T follicular helper cell (primary cell): ENCODE data around the gene S100B.
"Not testable (repeated sequence)": the region's sequence is repeated elsewhere in the genome, so short reads cannot be mapped to it uniquely, and the experiment has no call there.

Source experiments
- DNase-seq: peaks from one replicate; pipeline ENCODE4 v3.0.0-alpha.2; 2020; ENCODE audit warnings: low read depth

The S100B gene

DNA sequence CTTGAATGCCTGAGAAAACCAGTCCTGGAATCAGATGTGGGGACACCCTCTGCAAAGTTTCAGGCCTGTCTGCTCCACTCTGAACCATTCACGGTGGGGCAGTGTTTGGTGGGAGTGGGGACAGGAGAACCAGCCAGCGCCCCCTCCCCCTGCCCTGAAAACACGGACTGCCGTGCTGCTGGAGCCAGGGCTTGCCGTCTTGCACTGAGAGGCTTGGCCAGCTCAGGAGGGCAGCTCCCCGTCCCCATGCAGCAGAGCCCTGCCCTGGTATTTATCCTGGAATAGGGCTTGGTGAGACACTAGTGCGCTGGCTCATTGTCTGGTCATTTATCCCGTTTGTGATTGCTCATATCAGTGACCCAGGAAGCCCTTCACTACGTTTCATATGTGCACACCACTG lies 3.9 kb downstream of the S100B start:
- DNase-seq, result no peak

DNA sequence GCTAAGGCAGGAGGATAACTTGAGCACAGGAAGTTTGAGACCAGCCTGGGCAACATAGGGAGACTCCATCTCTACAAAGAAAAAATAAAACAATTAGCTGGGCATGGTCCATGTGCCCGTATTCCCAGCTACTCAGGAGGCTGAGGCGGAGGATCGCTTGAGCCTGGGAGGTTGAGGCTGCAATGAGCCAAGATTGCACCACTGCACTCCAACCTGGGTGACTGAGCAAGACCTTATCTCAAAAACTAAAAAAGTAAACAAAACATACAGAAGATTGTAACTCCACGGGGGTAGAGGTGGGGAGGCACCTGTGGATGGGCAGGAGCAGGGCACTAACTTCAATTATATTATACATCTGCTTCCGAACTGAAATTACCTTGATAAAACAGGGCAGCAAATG lies 4.6 kb downstream of the S100B start:
- DNase-seq, result no peak

DNA sequence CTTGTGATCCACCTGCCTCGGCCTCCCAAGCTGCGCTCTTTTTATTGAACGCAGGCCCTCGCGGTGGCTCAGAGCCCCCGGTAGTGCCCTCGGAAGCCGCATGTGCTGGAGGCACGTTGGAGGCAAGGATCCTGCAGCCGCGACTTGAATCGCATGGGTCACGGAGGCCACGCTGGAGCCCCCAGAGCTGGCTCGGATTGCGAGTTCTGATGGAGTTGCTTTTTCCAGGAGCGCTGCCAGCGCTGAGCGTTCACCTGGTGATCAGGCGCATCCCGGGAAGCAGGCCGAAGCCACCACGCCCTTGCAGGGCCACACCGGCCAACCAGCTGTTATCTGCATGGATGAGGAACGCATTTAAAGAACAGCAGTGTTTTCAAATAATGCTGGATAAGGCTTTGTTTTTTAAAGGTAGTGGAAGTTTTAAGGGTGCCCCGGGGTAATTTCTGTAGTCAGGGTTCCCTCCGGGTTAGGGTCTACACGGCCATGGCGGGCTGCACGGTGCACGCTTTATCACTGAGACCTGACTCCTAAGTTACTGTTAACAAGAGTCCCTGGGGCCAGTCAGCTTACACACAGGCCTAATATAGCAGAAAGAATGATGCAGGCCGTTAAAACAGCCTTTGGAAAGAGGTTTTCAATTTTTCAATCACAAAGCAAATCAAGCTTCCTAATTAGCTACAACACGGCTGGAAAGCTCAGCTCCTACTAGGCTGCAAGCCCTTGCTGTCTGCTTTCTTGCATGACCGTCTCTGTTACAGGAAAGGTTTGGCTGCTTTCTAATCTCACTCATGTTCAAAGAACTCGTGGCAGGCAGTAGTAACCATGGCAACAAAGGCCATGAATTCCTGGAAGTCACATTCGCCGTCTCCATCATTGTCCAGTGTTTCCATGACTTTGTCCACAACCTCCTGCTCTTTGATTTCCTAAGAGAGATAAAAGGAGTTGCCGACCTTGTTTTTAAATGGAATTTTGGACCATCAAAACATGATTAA lies 6.0 kb downstream of the S100B start:
- DNase-seq, result no peak

DNA sequence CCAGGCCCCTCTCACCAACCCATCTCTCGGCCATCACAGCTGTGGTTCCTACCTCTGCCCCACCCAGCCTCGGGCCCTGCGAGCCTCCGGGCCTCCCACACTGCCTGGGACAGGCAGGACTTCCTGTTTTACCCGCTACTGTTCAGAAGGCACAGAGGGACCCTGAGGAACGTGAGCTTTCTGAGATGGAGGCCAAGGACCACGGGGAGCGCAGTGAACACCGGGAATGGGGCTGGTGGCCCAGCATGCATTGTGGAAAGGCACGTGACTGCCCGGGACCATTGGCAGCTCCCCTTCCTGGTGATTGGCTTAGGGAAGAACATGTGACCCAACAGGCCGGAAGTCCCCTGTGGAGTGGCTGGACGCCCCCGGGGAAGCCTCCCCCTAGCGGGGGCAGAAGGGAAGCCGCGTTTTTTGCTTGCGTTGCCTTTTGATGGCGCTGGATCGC lies 7.0 kb downstream of the S100B start:
- no peak for DNase-seq

DNA sequence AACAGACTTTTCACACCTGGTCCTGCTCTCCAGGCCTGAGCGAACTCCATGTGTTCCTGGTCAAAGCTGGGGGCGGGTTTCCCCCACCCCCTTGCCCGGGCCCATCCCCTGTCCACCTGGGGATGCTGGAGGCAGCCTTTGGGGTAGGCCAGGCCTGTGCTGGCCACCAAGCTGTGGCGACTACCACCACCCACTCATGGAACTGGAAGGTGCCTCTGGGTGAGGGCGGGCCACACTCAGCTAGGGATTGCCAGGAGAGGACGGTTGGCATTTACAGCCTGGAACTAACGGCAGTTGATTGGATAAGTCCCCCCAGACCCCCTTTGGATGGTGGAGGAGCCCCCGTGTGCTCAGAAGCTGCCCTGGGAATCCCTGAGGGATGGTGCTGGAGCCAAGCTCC lies 7.9 kb downstream of the S100B start:
- DNase-seq, result no peak

DNA sequence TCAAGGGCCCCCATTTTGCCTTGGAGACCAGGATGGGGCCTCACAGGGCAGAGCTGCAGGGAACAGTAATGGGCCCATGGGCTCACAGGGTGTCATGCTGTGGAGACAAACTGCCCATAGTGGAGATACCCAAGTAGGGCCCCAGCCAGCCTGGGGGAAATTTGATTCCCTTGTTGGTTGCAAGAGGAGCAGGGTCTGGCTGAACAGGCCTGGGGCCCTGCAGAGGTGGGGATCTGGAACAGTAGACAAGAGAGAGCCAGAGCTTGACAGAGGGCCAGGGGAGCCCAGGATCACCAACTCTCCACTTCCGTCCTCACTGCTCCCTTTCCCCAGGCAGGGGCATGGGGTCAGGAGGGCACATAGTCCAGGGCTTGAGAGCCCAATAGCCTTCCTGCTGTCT lies 8.7 kb downstream of the S100B start:
- no peak for DNase-seq

DNA sequence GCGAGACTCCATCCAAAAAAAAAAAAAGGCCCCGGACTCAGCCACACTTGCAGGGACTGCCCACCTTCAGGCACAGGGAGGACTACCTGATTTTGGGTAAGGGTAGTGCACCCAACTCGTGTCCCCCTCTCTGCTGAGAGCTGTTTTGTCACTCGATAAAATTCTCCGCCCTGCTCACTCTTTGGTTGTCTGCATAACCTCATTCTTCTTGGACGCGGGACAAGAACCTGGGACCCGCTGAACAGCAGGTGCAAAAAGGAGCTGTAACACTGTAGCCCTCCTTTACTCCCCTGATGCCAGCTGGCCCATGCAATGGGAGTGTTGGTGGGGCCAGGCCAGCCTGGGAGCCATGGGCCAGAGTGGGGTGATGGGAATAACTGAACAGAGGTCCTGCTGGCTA lies 10.6 kb downstream of the S100B start:
- no peak for DNase-seq

DNA sequence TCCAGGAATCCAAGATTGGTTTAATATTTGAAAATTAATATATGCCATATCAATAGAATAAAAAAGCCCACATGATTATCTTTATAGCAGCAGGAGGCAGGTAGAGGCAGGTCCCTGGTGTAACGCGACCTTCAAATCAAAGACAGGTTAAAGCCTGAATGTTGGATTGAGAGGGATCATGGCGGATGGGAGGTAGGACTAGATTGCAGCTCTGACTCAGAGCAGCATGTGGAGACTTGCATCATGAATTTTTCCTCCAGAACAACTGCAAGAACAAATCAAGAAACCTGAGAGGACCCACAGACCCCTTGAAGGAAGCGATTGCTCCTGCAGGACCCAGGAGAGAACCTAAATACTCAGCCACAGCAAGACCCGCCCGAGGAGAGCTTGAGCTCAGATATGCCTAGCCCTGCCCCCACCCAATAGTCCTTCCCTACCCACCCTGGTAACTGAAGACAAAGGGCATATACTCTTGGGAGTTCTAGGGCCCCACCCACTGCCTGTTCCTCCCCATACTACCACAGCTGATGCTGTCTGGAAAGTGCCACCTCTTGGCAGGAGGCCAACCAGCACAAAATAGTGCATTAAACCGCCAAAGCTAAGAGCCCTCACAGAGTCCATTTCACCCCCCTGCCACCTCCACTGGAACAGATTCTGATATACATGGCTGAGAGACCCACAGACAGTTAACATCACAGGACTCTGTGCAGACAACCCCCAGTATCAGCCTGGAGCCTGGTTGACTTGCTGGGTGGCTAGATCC lies 19.5 kb downstream of the S100B start:
- no peak for DNase-seq

DNA sequence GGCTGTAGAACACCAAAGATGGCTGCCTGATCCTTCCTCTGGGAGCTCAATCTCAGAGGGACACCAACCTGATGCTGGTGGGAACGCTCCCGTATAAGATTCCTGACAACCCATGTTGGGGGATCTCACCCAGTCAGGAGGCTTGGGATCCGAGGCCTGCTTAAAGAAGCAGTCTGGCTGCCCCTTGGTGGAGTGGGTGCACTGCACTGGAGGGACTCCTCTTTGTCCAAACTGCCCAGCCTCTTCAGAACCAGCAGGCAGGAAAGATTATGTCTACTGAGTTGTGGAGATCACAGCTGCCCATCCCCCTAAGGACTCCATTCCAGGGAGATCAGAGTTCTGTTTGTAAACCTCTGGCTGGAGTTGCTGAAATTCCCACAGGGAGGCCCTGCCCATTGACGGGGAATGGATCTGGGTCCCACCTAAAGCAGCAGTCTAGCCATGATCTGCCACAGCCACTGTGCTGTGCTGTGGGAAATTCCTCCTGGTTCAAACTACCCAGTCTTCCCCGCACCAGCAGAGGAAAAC lies 23.0 kb downstream of the S100B start:
- no peak for DNase-seq

DNA sequence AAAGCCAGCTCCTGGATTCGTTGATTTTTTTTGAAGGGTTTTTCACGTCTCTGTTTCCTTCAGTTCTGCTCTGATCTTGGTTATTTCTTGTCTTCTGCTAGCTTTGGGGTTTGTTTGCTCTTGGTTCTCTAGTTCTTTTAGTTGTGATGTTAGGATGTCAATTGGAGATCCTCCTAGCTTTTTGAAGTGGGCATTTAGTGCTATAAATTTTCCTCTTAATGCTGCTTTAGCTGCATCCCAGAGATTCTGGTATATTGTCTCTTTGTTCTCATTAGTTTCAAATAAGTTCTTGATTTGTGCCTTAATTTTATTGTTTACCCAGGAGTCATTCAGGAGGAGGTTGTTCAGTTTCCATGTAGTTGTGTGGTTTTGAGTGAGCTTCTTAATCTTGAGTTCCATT lies 25.5 kb downstream of the S100B start:
- DNase-seq, result not testable (repeated sequence)

DNA sequence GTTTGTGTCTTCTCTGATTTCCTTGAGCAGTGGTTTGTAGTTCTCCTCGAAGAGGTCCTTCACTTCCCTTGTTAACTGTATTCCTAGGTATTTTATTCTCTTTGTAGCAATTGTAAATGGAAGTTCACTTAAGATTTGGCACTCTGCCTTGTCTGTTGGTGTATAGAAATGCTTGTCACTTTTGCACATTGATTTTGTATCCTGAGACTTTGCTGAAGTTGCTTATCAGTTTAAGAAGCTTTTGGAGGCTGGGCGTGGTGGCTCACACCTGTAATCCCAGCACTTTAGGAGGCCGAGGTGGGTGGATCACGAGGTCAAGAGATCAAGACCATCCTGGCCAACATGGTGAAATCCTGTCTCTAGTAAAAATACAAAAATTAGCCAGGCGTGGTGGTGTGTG lies 27.1 kb downstream of the S100B start:
- DNase-seq, result not testable (repeated sequence)

DNA sequence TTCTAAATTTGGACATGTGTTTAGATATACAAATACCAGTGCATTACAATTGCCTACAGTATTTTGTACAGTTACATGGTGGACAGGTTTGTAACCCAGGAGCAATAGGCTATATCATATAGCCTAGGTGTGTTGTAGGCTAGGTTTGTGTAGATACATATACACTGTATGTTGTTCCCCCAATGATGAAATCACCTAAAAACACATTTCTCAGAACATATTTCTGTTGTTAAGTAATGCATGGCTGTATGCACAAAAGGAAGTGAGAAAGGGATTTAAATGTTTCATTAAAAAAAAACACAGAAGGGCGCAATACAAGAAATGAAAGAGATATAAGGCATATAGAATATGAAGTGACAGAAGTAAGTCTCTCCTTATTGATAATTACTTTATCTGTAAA lies 32.0 kb downstream of the S100B start:
- no peak for DNase-seq

DNA sequence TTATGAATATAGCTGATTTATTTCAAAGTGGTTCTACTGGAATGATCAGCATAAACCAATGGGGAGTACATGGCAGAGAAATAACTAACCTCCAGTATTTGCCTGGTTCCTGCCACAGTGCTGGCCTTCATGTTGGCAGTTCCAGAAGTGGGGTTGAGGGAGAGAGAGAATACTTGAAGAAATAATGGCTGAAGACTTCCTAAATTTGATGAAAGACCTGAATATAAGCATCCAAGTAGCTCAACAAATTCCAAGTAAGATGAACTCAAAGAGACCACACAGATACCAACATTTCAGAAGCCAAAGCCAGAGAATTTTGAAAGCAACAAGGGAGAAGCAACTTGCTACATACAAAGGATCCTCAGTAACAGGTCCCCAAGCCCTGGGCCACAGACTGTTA lies 34.3 kb downstream of the S100B start:
- no peak for DNase-seq

DNA sequence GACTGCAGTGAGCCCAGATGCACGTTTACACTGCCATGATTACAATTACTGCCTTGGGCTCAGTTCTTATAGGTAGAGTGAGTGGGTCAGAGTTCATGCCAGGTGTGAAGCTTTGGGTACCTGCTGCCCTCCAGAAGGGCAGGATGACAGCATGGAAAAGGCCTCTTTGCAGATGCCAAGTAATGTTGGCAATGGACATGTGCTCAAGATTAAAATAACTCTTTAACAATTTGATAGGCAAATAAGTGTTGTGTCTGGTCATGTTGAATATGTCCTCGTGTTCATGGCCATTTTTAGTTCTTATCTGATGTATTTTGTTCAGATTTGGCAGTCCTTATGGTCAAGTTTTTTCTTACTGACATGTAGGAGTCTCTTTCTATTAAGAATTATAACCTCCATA lies 34.8 kb downstream of the S100B start:
- DNase-seq, result no peak

DNA sequence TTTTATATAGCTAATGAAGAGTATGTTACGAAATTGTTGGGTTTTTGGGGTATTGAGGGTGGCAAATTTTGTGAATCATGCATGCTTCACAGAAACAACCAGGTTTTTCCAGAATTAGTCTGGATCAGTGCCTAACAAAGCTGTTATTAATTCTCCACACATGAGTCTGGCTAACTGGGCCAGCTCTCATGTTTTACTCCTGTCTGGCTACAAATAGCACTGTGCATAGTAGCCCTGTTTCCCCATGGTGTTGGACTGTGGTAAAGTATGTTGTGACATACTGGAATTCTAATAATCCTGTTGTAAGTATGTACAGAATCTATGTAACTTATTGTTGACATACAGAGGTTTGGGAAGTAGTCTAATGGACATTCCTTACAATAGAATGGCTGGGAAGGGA lies 35.8 kb downstream of the S100B start:
- DNase-seq, result no peak

DNA sequence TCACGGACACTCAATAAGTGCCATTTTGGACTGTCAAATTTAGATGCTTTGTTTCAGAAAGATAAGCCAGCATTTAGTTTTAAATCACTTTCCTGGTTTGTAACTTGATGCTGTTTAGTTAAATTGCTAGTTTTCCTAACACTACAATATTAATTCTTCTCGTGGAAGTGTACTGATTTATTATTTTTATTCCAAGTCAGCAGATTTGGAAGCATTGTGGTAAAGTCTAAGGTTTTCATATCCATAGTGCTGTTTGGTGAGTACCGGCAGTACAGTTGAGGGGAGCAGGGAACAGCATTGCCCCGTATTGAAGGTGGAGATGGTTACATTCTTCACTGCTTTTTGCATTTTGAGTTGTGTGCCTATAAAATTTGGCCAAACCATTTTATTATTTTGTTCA lies 36.3 kb downstream of the S100B start:
- no peak for DNase-seq

DNA sequence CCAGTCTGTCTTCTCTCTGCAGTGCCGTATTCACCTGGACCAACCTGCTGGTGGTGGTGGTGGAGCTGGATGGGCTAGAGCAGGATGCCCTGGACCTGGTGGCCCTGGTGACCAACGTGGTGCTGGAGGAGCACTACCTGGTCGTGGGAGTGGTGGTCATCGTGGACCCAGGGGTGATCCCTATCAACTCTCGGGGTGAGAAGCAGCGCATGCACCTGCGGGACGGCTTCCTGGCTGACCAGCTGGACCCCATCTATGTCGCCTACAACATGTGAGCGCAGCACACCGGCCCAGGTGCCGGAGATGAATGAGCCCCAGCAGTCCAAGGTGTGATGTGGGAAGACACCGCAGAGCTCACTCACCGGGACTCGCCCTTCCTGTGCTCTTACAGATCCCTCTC lies 37.5 kb downstream of the S100B start:
- DNase-seq, result no peak

DNA sequence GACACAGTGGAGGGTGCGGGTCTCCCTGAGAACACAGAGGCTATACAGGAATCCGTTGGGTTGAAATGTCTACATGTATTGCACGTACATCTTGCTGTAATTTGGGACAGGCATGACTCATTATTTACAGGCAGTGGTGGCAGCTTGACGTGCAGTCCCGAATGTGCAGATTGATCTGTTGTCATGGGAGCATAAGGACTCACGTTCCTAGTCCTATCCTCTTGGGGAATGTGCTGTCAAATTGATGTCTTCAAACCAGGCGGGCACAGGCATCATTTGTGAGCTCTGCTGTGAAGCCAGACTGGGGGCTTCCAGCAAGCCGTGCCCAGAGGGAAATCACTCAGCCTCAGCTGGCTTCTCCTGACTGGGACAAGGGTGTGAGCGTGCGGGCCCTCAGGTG lies 40.5 kb downstream of the S100B start:
- DNase-seq, result no peak

DNA sequence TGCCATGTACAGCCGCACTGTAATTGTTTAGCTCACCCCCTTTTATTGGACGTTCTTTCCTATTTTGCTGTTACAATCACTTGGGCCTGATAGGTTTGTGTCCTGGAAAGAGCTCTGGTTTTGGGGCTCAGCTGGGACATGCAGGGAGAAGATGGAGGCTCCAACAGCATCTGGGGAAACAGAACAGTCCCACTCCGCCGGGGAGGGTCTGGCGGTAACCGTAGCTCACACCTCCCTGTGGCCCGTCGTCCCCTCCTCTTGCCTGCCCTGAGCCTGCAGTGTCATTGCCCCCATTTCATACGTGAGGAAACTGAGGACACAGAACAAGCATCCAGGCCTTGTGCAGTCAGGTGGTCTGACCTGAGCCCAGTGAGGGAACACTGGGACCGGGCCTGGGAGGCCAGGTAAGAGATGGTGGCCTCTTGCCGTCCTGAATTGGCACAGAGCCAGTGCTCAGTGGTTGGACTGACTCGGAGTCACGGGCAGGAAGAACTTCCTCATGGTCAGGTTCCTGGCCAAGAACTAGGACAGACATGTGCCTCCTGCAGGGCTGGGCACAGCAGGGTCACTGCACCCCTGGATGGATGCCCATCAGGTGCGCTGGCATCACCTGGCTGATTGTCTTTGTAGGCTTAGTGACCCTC lies 41.8 kb downstream of the S100B start:
- DNase-seq, result no peak

DNA sequence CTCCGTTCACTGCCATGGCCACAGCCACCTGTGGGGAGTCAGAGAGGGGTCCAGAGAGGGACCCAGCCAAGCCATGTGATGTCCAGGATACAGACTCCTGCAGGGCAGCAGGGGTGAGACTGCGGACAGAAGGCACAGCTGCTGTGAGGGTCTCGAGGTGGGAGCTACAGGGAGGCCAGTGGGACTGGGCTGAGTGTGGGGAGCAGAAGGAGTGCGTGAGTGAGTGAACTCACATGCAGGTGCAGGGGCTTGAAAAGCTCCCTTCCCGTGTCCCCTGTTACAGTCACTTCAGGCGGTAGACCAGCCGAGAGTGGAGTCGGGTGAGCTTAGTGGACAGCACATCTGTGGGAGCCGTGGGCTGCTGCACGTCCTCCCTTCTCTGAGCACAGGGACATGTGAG lies 42.4 kb downstream of the S100B start:
- DNase-seq, result no peak

DNA sequence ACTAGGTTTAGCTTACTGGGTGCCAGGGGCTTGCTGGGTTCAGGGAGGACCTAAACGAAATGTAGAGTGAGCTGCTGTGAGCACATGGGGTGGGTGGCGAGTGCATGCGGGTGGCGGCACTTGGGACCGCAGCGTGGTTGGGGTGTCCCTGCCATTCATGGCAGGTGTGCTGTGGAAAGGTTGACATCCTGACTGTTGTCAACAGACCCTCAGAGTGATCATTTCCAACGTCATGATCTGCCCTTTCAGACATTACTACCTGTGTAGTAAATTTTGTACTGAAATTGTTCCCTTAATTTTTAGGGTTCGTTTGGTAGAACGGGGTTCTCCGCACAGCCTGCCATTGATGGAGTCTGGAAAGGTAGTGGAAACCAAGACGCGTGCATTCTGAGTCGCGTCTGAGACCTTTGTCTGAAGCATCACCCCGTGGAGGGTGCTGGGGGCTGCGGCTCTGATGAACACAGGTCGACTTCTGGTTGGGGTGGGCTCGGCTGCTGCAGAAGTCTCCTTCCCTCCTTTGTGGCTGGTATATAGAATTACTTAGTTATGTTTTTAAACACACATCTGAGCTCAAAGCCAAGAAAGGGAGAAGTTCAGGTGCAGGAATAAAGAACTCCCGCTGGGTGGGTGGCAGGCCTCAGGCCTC lies 43.3 kb downstream of the S100B start:
- no peak for DNase-seq
